EL (cell line): ENCODE measurements around the gene PHTF2.

ENCODE experiments used
- DNase-seq: peaks from one replicate; pipeline ENCODE4 v3.0.0-alpha.2; 2016

The PHTF2 gene

DNA sequence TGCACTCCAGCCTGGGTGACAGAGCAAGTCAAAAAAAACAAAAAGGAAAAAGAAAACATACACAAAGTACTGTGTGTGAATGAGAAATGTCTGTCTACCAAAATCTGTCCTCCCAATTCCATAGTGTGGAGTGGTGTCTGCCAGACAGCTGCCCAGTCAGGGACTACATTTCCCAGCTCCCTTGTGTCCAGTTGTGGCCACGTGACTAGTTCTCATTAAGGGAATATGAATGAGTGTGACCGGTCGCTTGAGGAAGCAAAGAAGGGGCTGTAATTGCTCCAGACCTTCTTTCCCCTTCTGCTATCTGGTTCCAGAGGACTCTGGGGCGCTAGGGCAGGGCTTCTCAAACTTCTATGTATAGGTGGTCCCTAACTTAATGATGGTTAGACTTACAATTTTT is 204.1 kb downstream of the PHTF2 start:
- DNase-seq: no peak

DNA sequence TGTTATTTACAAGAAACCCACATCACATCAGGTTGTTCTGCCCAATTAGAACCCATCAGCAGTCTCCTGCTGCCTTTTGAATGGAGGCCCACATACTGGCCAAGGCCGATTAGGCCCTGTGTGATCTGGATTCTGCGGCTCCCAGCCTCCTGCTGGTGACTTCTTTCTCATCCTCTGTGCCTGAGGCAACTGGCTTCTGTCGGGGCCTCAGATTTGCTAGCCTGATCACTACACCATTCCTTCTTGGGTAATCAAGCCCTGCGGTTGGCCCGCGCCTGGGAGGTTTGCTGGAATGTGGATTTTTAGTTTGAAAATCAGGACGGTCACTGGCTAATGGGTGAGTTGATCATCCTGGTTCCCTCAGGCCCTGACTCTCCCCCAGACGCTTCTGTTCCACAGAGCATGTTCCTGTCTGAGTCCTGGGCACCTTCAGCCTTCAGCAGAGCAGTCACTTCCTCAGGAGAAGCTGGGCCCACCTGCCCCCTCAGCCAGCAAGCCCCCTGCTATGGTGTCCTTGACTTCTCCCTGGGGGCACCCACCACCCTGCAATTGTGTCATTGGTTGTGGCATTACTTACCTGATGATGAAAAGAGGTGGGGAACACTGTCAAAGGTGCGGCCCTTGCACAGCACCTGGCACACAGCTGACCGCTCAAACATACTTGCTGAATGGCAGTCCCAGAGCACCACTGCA is 207.6 kb downstream of the PHTF2 start:
- no peak for DNase-seq
